ENCODE results near the gene SEPTIN10.
"Not testable (repeated sequence)": the region's sequence is repeated elsewhere in the genome, so short reads cannot be mapped to it uniquely, and the experiment has no call there.

The SEPTIN10 gene

GRCh38 chr2:109630441-109631430, 17.0 kb upstream of the SEPTIN10 start:
- TF ChIP-seq CSRNP3 (CRISPR knock-in tag; IDR thresholded peaks at IDR 0.05) = no peak
- TF ChIP-seq ZNF70 (CRISPR knock-in tag; IDR thresholded peaks at IDR 0.05) = no peak
- no peak for TF ChIP-seq ARNTL (CRISPR knock-in tag; IDR thresholded peaks at IDR 0.05; ENCODE audit: borderline replicate concordance, low read depth)
- no peak for TF ChIP-seq TOX (CRISPR knock-in tag; IDR thresholded peaks at IDR 0.05; ENCODE audit: borderline replicate concordance)
- no peak for TF ChIP-seq ZC3H10 (CRISPR knock-in tag; IDR thresholded peaks at IDR 0.05)
- TF ChIP-seq, protein P1, sequence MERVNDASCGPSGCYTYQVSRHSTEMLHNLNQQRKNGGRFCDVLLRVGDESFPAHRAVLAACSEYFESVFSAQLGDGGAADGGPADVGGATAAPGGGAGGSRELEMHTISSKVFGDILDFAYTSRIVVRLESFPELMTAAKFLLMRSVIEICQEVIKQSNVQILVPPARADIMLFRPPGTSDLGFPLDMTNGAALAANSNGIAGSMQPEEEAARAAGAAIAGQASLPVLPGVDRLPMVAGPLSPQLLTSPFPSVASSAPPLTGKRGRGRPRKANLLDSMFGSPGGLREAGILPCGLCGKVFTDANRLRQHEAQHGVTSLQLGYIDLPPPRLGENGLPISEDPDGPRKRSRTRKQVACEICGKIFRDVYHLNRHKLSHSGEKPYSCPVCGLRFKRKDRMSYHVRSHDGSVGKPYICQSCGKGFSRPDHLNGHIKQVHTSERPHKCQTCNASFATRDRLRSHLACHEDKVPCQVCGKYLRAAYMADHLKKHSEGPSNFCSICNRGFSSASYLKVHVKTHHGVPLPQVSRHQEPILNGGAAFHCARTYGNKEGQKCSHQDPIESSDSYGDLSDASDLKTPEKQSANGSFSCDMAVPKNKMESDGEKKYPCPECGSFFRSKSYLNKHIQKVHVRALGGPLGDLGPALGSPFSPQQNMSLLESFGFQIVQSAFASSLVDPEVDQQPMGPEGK (CRISPR knock-in tag; IDR thresholded peaks at IDR 0.05; ENCODE audit: borderline replicate concordance) = no peak
- no peak for TF ChIP-seq TCF4 (CRISPR knock-in tag; IDR thresholded peaks at IDR 0.05; ENCODE audit: borderline replicate concordance)
- no peak for TF ChIP-seq OSR1 (CRISPR knock-in tag; IDR thresholded peaks at IDR 0.05)
- TF ChIP-seq, protein P2, sequence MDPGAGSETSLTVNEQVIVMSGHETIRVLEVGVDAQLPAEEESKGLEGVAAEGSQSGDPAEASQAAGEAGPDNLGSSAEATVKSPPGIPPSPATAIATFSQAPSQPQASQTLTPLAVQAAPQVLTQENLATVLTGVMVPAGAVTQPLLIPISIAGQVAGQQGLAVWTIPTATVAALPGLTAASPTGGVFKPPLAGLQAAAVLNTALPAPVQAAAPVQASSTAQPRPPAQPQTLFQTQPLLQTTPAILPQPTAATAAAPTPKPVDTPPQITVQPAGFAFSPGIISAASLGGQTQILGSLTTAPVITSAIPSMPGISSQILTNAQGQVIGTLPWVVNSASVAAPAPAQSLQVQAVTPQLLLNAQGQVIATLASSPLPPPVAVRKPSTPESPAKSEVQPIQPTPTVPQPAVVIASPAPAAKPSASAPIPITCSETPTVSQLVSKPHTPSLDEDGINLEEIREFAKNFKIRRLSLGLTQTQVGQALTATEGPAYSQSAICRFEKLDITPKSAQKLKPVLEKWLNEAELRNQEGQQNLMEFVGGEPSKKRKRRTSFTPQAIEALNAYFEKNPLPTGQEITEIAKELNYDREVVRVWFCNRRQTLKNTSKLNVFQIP (CRISPR knock-in tag; IDR thresholded peaks at IDR 0.05; ENCODE audit: borderline replicate concordance, low read depth) = no peak
- no peak for TF ChIP-seq ISL1 (CRISPR knock-in tag; IDR thresholded peaks at IDR 0.05)
- TF ChIP-seq ZFP30 (CRISPR knock-in tag; IDR thresholded peaks at IDR 0.05) = no peak
- no peak for TF ChIP-seq ZFP3 (CRISPR knock-in tag; IDR thresholded peaks at IDR 0.05)
- no peak for TF ChIP-seq RARB (CRISPR knock-in tag; IDR thresholded peaks at IDR 0.05)
- TF ChIP-seq BACH2 (CRISPR knock-in tag; IDR thresholded peaks at IDR 0.05; ENCODE audit: borderline replicate concordance) = no peak
- no peak for TF ChIP-seq SNAI2 (CRISPR knock-in tag; IDR thresholded peaks at IDR 0.05)
- no peak for TF ChIP-seq ZNF8 (CRISPR knock-in tag; IDR thresholded peaks at IDR 0.05)
- ATAC-seq = no peak

DNA sequence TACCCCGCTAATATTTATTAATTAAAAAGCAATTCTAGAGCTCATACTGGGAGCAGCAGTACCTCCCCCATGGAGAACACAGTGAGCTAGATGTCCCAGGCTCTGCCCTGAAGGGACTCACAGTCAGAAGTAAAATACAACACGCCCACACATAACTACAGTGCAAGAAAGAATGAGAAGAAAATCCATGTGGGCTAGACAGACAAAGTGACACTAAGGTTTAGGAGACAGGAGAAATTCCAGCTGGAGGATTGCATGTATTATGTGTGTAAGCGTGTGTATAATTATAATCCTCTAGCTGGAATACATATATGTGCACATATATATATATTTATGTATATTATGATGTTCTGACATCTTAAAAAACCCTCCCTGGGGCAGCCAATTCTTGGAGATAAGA, 16.1 kb upstream of the SEPTIN10 start:
- TF ChIP-seq PPARA (CRISPR knock-in tag; IDR thresholded peaks at IDR 0.05; ENCODE audit: borderline replicate concordance) = no peak
- TF ChIP-seq, protein P1 (CRISPR knock-in tag; IDR thresholded peaks at IDR 0.05; ENCODE audit: borderline replicate concordance) = no peak
- TF ChIP-seq ZFP30 (CRISPR knock-in tag; IDR thresholded peaks at IDR 0.05) = no peak
- no peak for TF ChIP-seq GLIS3 (CRISPR knock-in tag; IDR thresholded peaks at IDR 0.05)
- no peak for TF ChIP-seq ISL1 (CRISPR knock-in tag; IDR thresholded peaks at IDR 0.05)
- TF ChIP-seq, protein P3, sequence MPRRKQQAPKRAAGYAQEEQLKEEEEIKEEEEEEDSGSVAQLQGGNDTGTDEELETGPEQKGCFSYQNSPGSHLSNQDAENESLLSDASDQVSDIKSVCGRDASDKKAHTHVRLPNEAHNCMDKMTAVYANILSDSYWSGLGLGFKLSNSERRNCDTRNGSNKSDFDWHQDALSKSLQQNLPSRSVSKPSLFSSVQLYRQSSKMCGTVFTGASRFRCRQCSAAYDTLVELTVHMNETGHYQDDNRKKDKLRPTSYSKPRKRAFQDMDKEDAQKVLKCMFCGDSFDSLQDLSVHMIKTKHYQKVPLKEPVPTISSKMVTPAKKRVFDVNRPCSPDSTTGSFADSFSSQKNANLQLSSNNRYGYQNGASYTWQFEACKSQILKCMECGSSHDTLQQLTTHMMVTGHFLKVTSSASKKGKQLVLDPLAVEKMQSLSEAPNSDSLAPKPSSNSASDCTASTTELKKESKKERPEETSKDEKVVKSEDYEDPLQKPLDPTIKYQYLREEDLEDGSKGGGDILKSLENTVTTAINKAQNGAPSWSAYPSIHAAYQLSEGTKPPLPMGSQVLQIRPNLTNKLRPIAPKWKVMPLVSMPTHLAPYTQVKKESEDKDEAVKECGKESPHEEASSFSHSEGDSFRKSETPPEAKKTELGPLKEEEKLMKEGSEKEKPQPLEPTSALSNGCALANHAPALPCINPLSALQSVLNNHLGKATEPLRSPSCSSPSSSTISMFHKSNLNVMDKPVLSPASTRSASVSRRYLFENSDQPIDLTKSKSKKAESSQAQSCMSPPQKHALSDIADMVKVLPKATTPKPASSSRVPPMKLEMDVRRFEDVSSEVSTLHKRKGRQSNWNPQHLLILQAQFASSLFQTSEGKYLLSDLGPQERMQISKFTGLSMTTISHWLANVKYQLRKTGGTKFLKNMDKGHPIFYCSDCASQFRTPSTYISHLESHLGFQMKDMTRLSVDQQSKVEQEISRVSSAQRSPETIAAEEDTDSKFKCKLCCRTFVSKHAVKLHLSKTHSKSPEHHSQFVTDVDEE (CRISPR knock-in tag; IDR thresholded peaks at IDR 0.05) = no peak
- no peak for TF ChIP-seq SNAI2 (CRISPR knock-in tag; IDR thresholded peaks at IDR 0.05)
- TF ChIP-seq CSDC2 (CRISPR knock-in tag; IDR thresholded peaks at IDR 0.05) = no peak
- TF ChIP-seq, protein P4, sequence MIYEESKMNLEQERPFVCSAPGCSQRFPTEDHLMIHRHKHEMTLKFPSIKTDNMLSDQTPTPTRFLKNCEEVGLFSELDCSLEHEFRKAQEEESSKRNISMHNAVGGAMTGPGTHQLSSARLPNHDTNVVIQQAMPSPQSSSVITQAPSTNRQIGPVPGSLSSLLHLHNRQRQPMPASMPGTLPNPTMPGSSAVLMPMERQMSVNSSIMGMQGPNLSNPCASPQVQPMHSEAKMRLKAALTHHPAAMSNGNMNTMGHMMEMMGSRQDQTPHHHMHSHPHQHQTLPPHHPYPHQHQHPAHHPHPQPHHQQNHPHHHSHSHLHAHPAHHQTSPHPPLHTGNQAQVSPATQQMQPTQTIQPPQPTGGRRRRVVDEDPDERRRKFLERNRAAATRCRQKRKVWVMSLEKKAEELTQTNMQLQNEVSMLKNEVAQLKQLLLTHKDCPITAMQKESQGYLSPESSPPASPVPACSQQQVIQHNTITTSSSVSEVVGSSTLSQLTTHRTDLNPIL (CRISPR knock-in tag; IDR thresholded peaks at IDR 0.05; ENCODE audit: low read depth) = no peak
- ATAC-seq = no peak

GRCh38 chr2:109628321-109628720, 14.6 kb upstream of the SEPTIN10 start:
- ATAC-seq = not testable (repeated sequence)
